ENCODE measurements around the gene KCNK7. TPM values are rescaled to one million over a fixed set of nuclear protein-coding genes. Genes with fewer than 3 reads are reported as not detected.

The KCNK7 gene
- total RNA-seq, 6 donors from 2014 or later = 0.59 to 3.7 (median 1.7) TPM; not detected in 1

- DNase-seq = peak in 1 of 2 donors; percentile 90
- Histone ChIP-seq H3K4me1 (peaks cover 42 to 81% (median 57%) of the 10 kb centered on the region in 4 donors), H3K27ac (peak overlapping the region; percentile 88 to 97 (median 92))
Measured at GRCh38 chr11:65557280-65558001, 38.2 kb downstream of the KCNK7 start.

GRCh38 chr11:65556470-65557279 is 38.9 kb downstream of the KCNK7 start:
- H3K4me3 ChIP-seq = peak overlapping the region in 3 of 4 donors; percentile 56 to 66 (median 65)
- H3K4me1 ChIP-seq = peaks cover 45 to 89% (median 60%) of the 10 kb centered on the region in 4 donors
- TF ChIP-seq POLR2A (IDR thresholded peaks at IDR 0.05) = no peak
- TF ChIP-seq EP300 (IDR thresholded peaks at IDR 0.05) = no peak
- TF ChIP-seq CTCF (IDR thresholded peaks at IDR 0.05) = no peak
- H3K36me3 ChIP-seq = peaks cover 0 to 10% (median 3%) of the 10 kb centered on the region in 4 donors
- no peak for ATAC-seq (ENCODE audit: low FRiP score in 2 of 2)
- H3K27me3 ChIP-seq = no peaks in the 10 kb centered on the region
- H3K9me3 ChIP-seq = no peaks in the 10 kb centered on the region
- H3K27ac ChIP-seq = peak overlapping the region; percentile 88 to 97 (median 92)
- WGBS, 2 donors = 79 to 80% methylated on average over 11 of the region's 12 CpGs
- no peak for DNase-seq

More at GRCh38 chr11:65557280-65558001, 38.2 kb downstream of the KCNK7 start:
- H3K36me3 ChIP-seq = peaks cover 0 to 9% (median 1%) of the 10 kb centered on the region in 4 donors
- TF ChIP-seq POLR2AphosphoS5 (IDR thresholded peaks at IDR 0.05) (no peak), CTCF (IDR thresholded peaks at IDR 0.05) (no peak)
- H3K9me3 ChIP-seq = no peaks in the 10 kb centered on the region
- peak overlapping the region; percentile 56 to 70 (median 66) for H3K4me3 ChIP-seq
- ATAC-seq (ENCODE audit: low FRiP score in 2 of 2) = no peak
- H3K27me3 ChIP-seq = no peaks in the 10 kb centered on the region
- 6 to 7% methylated on average over 8 to 17 of the region's 47 CpGs for WGBS, 2 donors

- Histone ChIP-seq H3K27me3 (no peaks in the 10 kb centered on the region), H3K27ac (peak overlapping the region; percentile 7 to 97 (median 90)), H3K9me3 (no peaks in the 10 kb centered on the region), H3K4me3 (no peak overlapping the region), H3K36me3 (peaks cover 0 to 14% (median 5%) of the 10 kb centered on the region in 4 donors), H3K4me1 (peaks cover 48 to 93% (median 58%) of the 10 kb centered on the region in 4 donors)
- 17 to 59% methylated on average over 1 to 6 of the region's 6 CpGs for WGBS, 2 donors
- DNase-seq = peak in 1 of 2 donors; percentile 48
- TF ChIP-seq POLR2AphosphoS5 (IDR thresholded peaks at IDR 0.05) = no peak
- TF ChIP-seq CTCF (IDR thresholded peaks at IDR 0.05) = no peak
- no peak for TF ChIP-seq EP300 (IDR thresholded peaks at IDR 0.05)
- TF ChIP-seq POLR2A (IDR thresholded peaks at IDR 0.05) = no peak
- ATAC-seq (ENCODE audit: low FRiP score in 2 of 2) = peak; percentile 1 to 11
Measured at GRCh38 chr11:65555693-65556231, 39.8 kb downstream of the KCNK7 start.

GRCh38 chr11:65554842-65555430 is 40.7 kb downstream of the KCNK7 start:
- TF ChIP-seq POLR2A (IDR thresholded peaks at IDR 0.05) = no peak
- no peak for TF ChIP-seq EP300 (IDR thresholded peaks at IDR 0.05)
- no peak for TF ChIP-seq POLR2AphosphoS5 (IDR thresholded peaks at IDR 0.05)
- TF ChIP-seq CTCF (IDR thresholded peaks at IDR 0.05) = no peak
- no peaks in the 10 kb centered on the region for H3K9me3 ChIP-seq
- H3K36me3 ChIP-seq = peaks cover 0 to 14% (median 5%) of the 10 kb centered on the region in 4 donors
- H3K27me3 ChIP-seq = no peaks in the 10 kb centered on the region
- no peak overlapping the region for H3K4me3 ChIP-seq
- ATAC-seq (ENCODE audit: low FRiP score in 2 of 2) = no peak
- DNase-seq = no peak
- 73 to 84% methylated on average over 4 of the region's 4 CpGs for WGBS, 2 donors
- H3K4me1 ChIP-seq = peaks cover 41 to 86% (median 52%) of the 10 kb centered on the region in 4 donors
- peak overlapping the region; percentile 7 to 97 (median 90) for H3K27ac ChIP-seq
